Transverse colon (tissue), 3 donors: ENCODE measurements around the gene TNNC1.

Source experiments
- POLR2A ChIP-seq: fragments of 450-650 bp; IDR thresholded peaks from one replicate; pipeline ENCODE4 v1.6.1; 2016; ENCODE audit warnings: antibody characterized with exemption, mild to moderate bottlenecking, moderate library complexity
- TF ChIP-seq, protein P1 (sequence below), 5 experiments: fragments of 200-600 bp in 3 of 5; fragments of 450-650 bp in 2 of 5; sonication (generic) in 3 of 5; IDR thresholded peaks; 1 replicate in 2 of 5; 2 replicates in 3 of 5; pipeline ENCODE4 v1.5.1; 2016 to 2017; ENCODE audit warnings: antibody characterized with exemption in 5 of 5, inconsistent platforms in 3 of 5, mild to moderate bottlenecking in 2 of 5, moderate library complexity in 1 of 5

DNA sequence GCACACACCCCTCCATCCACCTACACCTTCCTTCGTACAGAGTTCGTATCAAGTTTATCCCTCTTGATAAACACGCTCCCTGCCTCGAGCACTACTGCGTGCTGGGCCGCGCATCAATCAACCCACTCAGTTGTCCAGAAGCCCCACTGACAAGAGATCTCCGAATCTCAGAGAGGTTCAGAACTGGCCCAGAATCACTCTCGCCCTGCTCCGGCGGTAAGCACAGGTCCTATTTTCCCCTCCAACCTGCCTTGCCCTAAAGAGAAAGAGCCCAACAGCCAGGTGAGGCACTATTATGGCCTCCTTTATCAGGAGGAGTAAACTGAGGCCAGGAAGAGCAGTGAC is 1.1 kb upstream of the TNNC1 start:
- TF ChIP-seq POLR2A: no peak
- TF ChIP-seq, protein P1, sequence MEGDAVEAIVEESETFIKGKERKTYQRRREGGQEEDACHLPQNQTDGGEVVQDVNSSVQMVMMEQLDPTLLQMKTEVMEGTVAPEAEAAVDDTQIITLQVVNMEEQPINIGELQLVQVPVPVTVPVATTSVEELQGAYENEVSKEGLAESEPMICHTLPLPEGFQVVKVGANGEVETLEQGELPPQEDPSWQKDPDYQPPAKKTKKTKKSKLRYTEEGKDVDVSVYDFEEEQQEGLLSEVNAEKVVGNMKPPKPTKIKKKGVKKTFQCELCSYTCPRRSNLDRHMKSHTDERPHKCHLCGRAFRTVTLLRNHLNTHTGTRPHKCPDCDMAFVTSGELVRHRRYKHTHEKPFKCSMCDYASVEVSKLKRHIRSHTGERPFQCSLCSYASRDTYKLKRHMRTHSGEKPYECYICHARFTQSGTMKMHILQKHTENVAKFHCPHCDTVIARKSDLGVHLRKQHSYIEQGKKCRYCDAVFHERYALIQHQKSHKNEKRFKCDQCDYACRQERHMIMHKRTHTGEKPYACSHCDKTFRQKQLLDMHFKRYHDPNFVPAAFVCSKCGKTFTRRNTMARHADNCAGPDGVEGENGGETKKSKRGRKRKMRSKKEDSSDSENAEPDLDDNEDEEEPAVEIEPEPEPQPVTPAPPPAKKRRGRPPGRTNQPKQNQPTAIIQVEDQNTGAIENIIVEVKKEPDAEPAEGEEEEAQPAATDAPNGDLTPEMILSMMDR (IDR thresholded peaks at IDR 0.05): no peak
